ENCODE results near the gene MAST2. TPM values are rescaled to one million over a fixed set of nuclear protein-coding genes. Genes with fewer than 3 reads are reported as not detected.

The MAST2 gene
- total RNA-seq, 2 donors from 2014 or later = 25.2 to 81.3 TPM

- TF ChIP-seq POLR2AphosphoS5 (IDR thresholded peaks at IDR 0.05) (no peak), POLR2A (IDR thresholded peaks at IDR 0.05) (no peak), CTCF (IDR thresholded peaks at IDR 0.05) (no peak)
- no peaks in the 10 kb centered on the region for H3K36me3 ChIP-seq
- 69% methylated on average over 3 of the region's 3 CpGs for WGBS
- peaks cover 6% of the 10 kb centered on the region for H3K4me1 ChIP-seq (replicated peaks)
- no peaks in the 10 kb centered on the region for H3K27me3 ChIP-seq (replicated peaks; ENCODE audit: insufficient read depth)
- peak overlapping the region; percentile 2 to 45 for H3K27ac ChIP-seq
- no peak for DNase-seq (ENCODE audit: low spot score)
- intact Hi-C loops (cut with DNase I) = loop anchor here (10.0 kb wide), 1 partner anchor 158 kb away; the partner anchor contains the start of gene PIK3R3
- no peak overlapping the region for H3K4me3 ChIP-seq
- H3K9me3 ChIP-seq = no peaks in the 10 kb centered on the region
These were observed 173.2 kb downstream of the MAST2 start for GRCh38 chr1:45976623-45977022.

GRCh38 chr1:45979074-45979777 lies 175.8 kb downstream of the MAST2 start:
- intact Hi-C loops (cut with DNase I) = loop anchor here (10.0 kb wide), 1 partner anchor 156 kb away; the partner anchor contains the start of gene PIK3R3
- H3K4me1 ChIP-seq (replicated peaks) = peaks cover 2% of the 10 kb centered on the region

GRCh38 chr1:45979778-45980176 lies 176.4 kb downstream of the MAST2 start:
- DNase-seq (ENCODE audit: low spot score) = no peak
- Histone ChIP-seq H3K27ac (peak overlapping the region; percentile 20 to 54), H3K4me3 (no peak overlapping the region), H3K9me3 (no peaks in the 10 kb centered on the region), H3K27me3 (replicated peaks; ENCODE audit: insufficient read depth) (no peaks in the 10 kb centered on the region), H3K36me3 (no peaks in the 10 kb centered on the region), H3K4me1 (replicated peaks) (peaks cover 2% of the 10 kb centered on the region)
- 71% methylated on average over 5 of the region's 5 CpGs for WGBS
- intact Hi-C loops (cut with DNase I) = loop anchor here (10.0 kb wide), 1 partner anchor 155 kb away; the partner anchor contains the start of gene PIK3R3
- TF ChIP-seq CTCF (IDR thresholded peaks at IDR 0.05) (no peak), POLR2AphosphoS5 (IDR thresholded peaks at IDR 0.05) (no peak), POLR2A (IDR thresholded peaks at IDR 0.05) (no peak)

More at GRCh38 chr1:45979074-45979777, 175.8 kb downstream of the MAST2 start:
- H3K9me3 ChIP-seq = no peaks in the 10 kb centered on the region
- no peaks in the 10 kb centered on the region for H3K36me3 ChIP-seq
- TF ChIP-seq POLR2A (IDR thresholded peaks at IDR 0.05) (no peak), POLR2AphosphoS5 (IDR thresholded peaks at IDR 0.05) (peak; percentile 68)
- H3K27ac ChIP-seq = peak overlapping the region; percentile 20 to 54
- H3K4me3 ChIP-seq = no peak overlapping the region
- no peaks in the 10 kb centered on the region for H3K27me3 ChIP-seq (replicated peaks; ENCODE audit: insufficient read depth)
- 24% methylated on average over 2 of the region's 2 CpGs for whole genome bisulfite sequencing
- DNase-seq (ENCODE audit: low spot score) = no peak

GRCh38 chr1:45982359-45982758 lies 178.9 kb downstream of the MAST2 start:
- DNase-seq (ENCODE audit: low spot score) = no peak
- 93% methylated on average over 2 of the region's 2 CpGs for WGBS
- no peaks in the 10 kb centered on the region for H3K27me3 ChIP-seq (replicated peaks; ENCODE audit: insufficient read depth)

GRCh38 chr1:45983967-45984366 lies 180.6 kb downstream of the MAST2 start:
- no peaks in the 10 kb centered on the region for H3K36me3 ChIP-seq
- H3K27ac ChIP-seq = no peak overlapping the region
- H3K4me3 ChIP-seq = no peak overlapping the region
- H3K4me1 ChIP-seq (replicated peaks) = peaks cover 2% of the 10 kb centered on the region
- intact Hi-C loops (cut with DNase I) = no loop called here
- no peak for TF ChIP-seq POLR2A (IDR thresholded peaks at IDR 0.05)
- TF ChIP-seq CTCF (IDR thresholded peaks at IDR 0.05) = no peak
- no peak for TF ChIP-seq POLR2AphosphoS5 (IDR thresholded peaks at IDR 0.05)
- H3K27me3 ChIP-seq (replicated peaks; ENCODE audit: insufficient read depth) = no peaks in the 10 kb centered on the region
- no peaks in the 10 kb centered on the region for H3K9me3 ChIP-seq
- no peak for DNase-seq (ENCODE audit: low spot score)

More at GRCh38 chr1:45982359-45982758, 178.9 kb downstream of the MAST2 start:
- Histone ChIP-seq H3K36me3 (no peaks in the 10 kb centered on the region), H3K27ac (no peak overlapping the region), H3K9me3 (no peaks in the 10 kb centered on the region), H3K4me3 (no peak overlapping the region), H3K4me1 (replicated peaks) (peaks cover 2% of the 10 kb centered on the region)
- intact Hi-C loops (cut with DNase I) = no loop called here
- TF ChIP-seq POLR2A (IDR thresholded peaks at IDR 0.05) = no peak
- no peak for TF ChIP-seq CTCF (IDR thresholded peaks at IDR 0.05)
- no peak for TF ChIP-seq POLR2AphosphoS5 (IDR thresholded peaks at IDR 0.05)

Data from prostate gland (tissue), 2 donors.